ENCODE results near the gene ADARB1.

- TF ChIP-seq EZH2 (IDR thresholded peaks at IDR 0.05; ENCODE audit: borderline replicate concordance, insufficient read depth, low read depth, low read length, poor library complexity, severe bottlenecking) (no peak), CTCF (IDR thresholded peaks at IDR 0.05) (no peak)
These were observed 41.7 kb downstream of the ADARB1 start for GRCh38 chr21:45116066-45116465.

Data from B cell (primary cell).